IPS-NIHi11 (cell line): ENCODE results near the gene FAM32A.
A peak's percentile ranks its signal among the peaks of the same experiment; 100 is the strongest.

Experiments
- DNase-seq: peaks from one replicate; pipeline ENCODE4 v3.0.0; 2012; ENCODE audit warnings: mixed read lengths, low spot score

FAM32A gene

GRCh38 chr19:16185123-16185767 lies at the start of gene FAM32A:
Gene FAM32A, plus strand, starts transcription at chr19:16185410. Its CDS starts 33 bp downstream, at chr19:16185443.
- peak; percentile 99 for DNase-seq

- no peak for DNase-seq
Observed at GRCh38 chr19:16135430-16136127, 49.6 kb upstream of the FAM32A start.

- DNase-seq, result no peak
Observed at GRCh38 chr19:16136185-16136999, 48.8 kb upstream of the FAM32A start.

GRCh38 chr19:16139752-16140151 lies 45.5 kb upstream of the FAM32A start:
- no peak for DNase-seq

- no peak for DNase-seq
Observed at GRCh38 chr19:16141043-16141442, 44.2 kb upstream of the FAM32A start.

GRCh38 chr19:16142032-16142580 lies 43.1 kb upstream of the FAM32A start:
- no peak for DNase-seq

GRCh38 chr19:16143399-16144215 lies 41.6 kb upstream of the FAM32A start, which contains the start of gene HSH2D:
Gene HSH2D, plus strand, starts transcription at chr19:16143685. Its CDS starts 5,066 bp downstream, at chr19:16148751.
- DNase-seq, result peak; percentile 76

GRCh38 chr19:16144216-16144581 lies 41.0 kb upstream of the FAM32A start:
- DNase-seq, result no peak

GRCh38 chr19:16146112-16146511 lies 39.1 kb upstream of the FAM32A start:
- no peak for DNase-seq

- no peak for DNase-seq
Observed at GRCh38 chr19:16148443-16149229, 36.6 kb upstream of the FAM32A start.

- peak; percentile 12 for DNase-seq
Observed at GRCh38 chr19:16153582-16154336, 31.5 kb upstream of the FAM32A start.

- no peak for DNase-seq
Observed at GRCh38 chr19:16154557-16154956, 30.7 kb upstream of the FAM32A start.

GRCh38 chr19:16155128-16155527 lies 30.1 kb upstream of the FAM32A start:
- DNase-seq, result no peak

GRCh38 chr19:16156904-16157303 lies 28.3 kb upstream of the FAM32A start:
- no peak for DNase-seq

GRCh38 chr19:16157601-16158000 lies 27.6 kb upstream of the FAM32A start:
- DNase-seq, result no peak

GRCh38 chr19:16159655-16160054 lies 25.6 kb upstream of the FAM32A start:
- DNase-seq, result no peak

- no peak for DNase-seq
Observed at GRCh38 chr19:16160445-16160942, 24.7 kb upstream of the FAM32A start.

- no peak for DNase-seq
Observed at GRCh38 chr19:16160943-16161560, 24.2 kb upstream of the FAM32A start.

- DNase-seq, result no peak
Observed at GRCh38 chr19:16161840-16162239, 23.4 kb upstream of the FAM32A start.
